HCT116 (cell line): ENCODE measurements around the gene BRMS1L. TPM values are rescaled to one million over a fixed set of nuclear protein-coding genes. Genes with fewer than 3 reads are reported as not detected.

ENCODE experiments used
- ATAC-seq: fragments of 200-7000 bp; cut with Tn5 transposase; 2 replicates; pipeline ENCODE4 v1.9.1; 2020; ENCODE audit warnings: mild to moderate bottlenecking, moderate library complexity
- BruUV-seq: library from RNA; stranded (reverse); fragments of 400-500 nt; replicated peaks from 2 replicates; lab custom pipeline; 2021; lab: Mats Ljungman, UMichigan
- CTCF ChIA-PET: fragments of 300-600 bp; sonication (Branson Sonifier 250); formaldehyde crosslinking; loops from one replicate; lab custom pipeline; 2021; ENCODE audit warnings: antibody characterized with exemption; lab: Charles Lee
- POLR2A ChIA-PET: fragments of 300-600, 350-600 bp; sonication (Branson Sonifier 250); formaldehyde crosslinking; loops from one replicate; lab custom pipeline; 2021; ENCODE audit warnings: antibody characterized with exemption; lab: Charles Lee
- RAD21 ChIA-PET, 2 experiments: fragments of 300-600 bp; sonication (Branson Sonifier 250); formaldehyde crosslinking; loops; one replicate each; lab custom pipeline; 2023; ENCODE audit warnings: low total read pairs in 2 of 2; ENCODE audit not compliant: uncharacterized antibody in 2 of 2, unreplicated experiment in 2 of 2, low non-redundant PET in 1 of 2; lab: Charles Lee
- DNase-seq: peaks from one replicate; pipeline ENCODE4 v3.0.0-alpha.2; 2010; ENCODE audit warnings: low read depth, low spot score
- H2AFZ ChIP-seq: fragments of 200-600 bp; shearing (Covaris generic), sonication (generic); 2 replicates; pipeline ENCODE4 v1.6.1; 2017; ENCODE audit warnings: low read depth, mixed run types, mixed read lengths, antibody characterized with exemption, low read length; ENCODE audit not compliant: poor library complexity, severe bottlenecking
- H3K27ac ChIP-seq: 2 replicates; pipeline ENCODE4 v1.5.1; 2012; ENCODE audit warnings: low read depth, low read length
- H3K27me3 ChIP-seq: fragments of 200-600 bp; sonication (generic); 2 replicates; pipeline ENCODE4 v1.6.1; 2016; ENCODE audit warnings: mixed run types, low read length, mixed read lengths; ENCODE audit not compliant: insufficient read depth
- H3K36me3 ChIP-seq, 2 experiments: fragments of 200-500 bp in 1 of 2; fragments of 200-600 bp in 1 of 2; sonication (Bioruptor generic) in 1 of 2; sonication (generic) in 1 of 2; 2 replicates each; pipeline versions ENCODE4 v1.5.1 to v1.6.1; 2014 to 2016; ENCODE audit warnings: low read length in 2 of 2, inconsistent platforms in 1 of 2, mixed read lengths in 1 of 2, mixed run types in 1 of 2; ENCODE audit not compliant: insufficient read depth in 2 of 2, control insufficient read depth in 1 of 2
- H3K4me1 ChIP-seq, 2 experiments: fragments of 200-600 bp in 1 of 2; sonication (generic) in 1 of 2; 2 replicates each; pipeline versions ENCODE4 v1.5.1 to v1.6.1; 2012 to 2017; ENCODE audit warnings: low read length in 2 of 2, inconsistent platforms in 1 of 2, mild to moderate bottlenecking in 1 of 2, mixed read lengths in 1 of 2, mixed run types in 1 of 2, moderate library complexity in 1 of 2; ENCODE audit not compliant: insufficient read depth in 2 of 2, control insufficient read depth in 1 of 2
- H3K4me2 ChIP-seq: fragments of 200-600 bp; sonication (generic); 2 replicates; pipeline ENCODE4 v1.6.1; 2017; ENCODE audit warnings: mixed run types, low read length, mixed read lengths
- H3K4me3 ChIP-seq, 2 experiments: fragments of 200-600 bp in 1 of 2; sonication (generic) in 1 of 2; replicated peaks in 1 of 2; 2 replicates each; pipeline ENCODE4 v1.5.1; 2011 to 2016; ENCODE audit warnings: low read length in 2 of 2, control low read depth in 1 of 2, low read depth in 1 of 2, mild to moderate bottlenecking in 1 of 2, mixed read lengths in 1 of 2, mixed run types in 1 of 2
- H3K79me2 ChIP-seq: fragments of 200-600 bp; sonication (generic); 2 replicates; pipeline ENCODE4 v1.6.1; 2017; ENCODE audit warnings: mild to moderate bottlenecking, mixed run types, low read length, moderate library complexity, mixed read lengths; ENCODE audit not compliant: insufficient read depth
- H3K9ac ChIP-seq: fragments of 200-600 bp; sonication (generic); 2 replicates; pipeline ENCODE4 v1.6.1; 2016; ENCODE audit warnings: low read length, mixed read lengths
- H3K9me2 ChIP-seq: fragments of 200-600 bp; sonication (generic), shearing (Covaris generic); 2 replicates; pipeline ENCODE4 v1.6.1; 2017; ENCODE audit warnings: mixed run types, mild to moderate bottlenecking, moderate library complexity; ENCODE audit not compliant: insufficient read depth
- H3K9me3 ChIP-seq, 2 experiments: fragments of 200-500 bp in 1 of 2; fragments of 200-600 bp in 1 of 2; sonication (Bioruptor generic) in 1 of 2; sonication (generic) in 1 of 2; 2 replicates each; pipeline ENCODE4 v1.6.1; 2014 to 2017; ENCODE audit warnings: low read length in 2 of 2, mixed read lengths in 2 of 2, inconsistent platforms in 1 of 2, low read depth in 1 of 2, mild to moderate bottlenecking in 1 of 2, mixed run types in 1 of 2, moderate library complexity in 1 of 2; ENCODE audit not compliant: control insufficient read depth in 1 of 2, insufficient read depth in 1 of 2
- H4K20me1 ChIP-seq: fragments of 200-600 bp; sonication (generic), shearing (Covaris generic); 2 replicates; pipeline ENCODE4 v1.6.1; 2017; ENCODE audit warnings: mixed run types, mild to moderate bottlenecking, moderate library complexity; ENCODE audit not compliant: insufficient read depth
- CBX3 ChIP-seq: IDR thresholded peaks from 2 replicates; pipeline ENCODE4 v1.6.1; 2012; ENCODE audit warnings: low read depth
- ELF1 ChIP-seq: IDR thresholded peaks from 2 replicates; pipeline ENCODE4 v1.6.1; 2012; ENCODE audit warnings: low read depth, borderline replicate concordance
- EZH2 ChIP-seq: fragments of 200-600 bp; sonication (generic); IDR thresholded peaks from 2 replicates; pipeline ENCODE4 v1.6.1; 2017; ENCODE audit warnings: antibody characterized with exemption, mixed run types
- EZH2phosphoT487 ChIP-seq: fragments of 200-600 bp; IDR thresholded peaks from 2 replicates; pipeline ENCODE4 v1.6.1; 2018; ENCODE audit warnings: antibody characterized with exemption, borderline replicate concordance
- FOSL1 ChIP-seq: IDR thresholded peaks from 2 replicates; pipeline ENCODE4 v1.6.1; 2012; ENCODE audit warnings: low read depth
- MAX ChIP-seq: IDR thresholded peaks from 2 replicates; pipeline ENCODE4 v1.6.1; 2012
- POLR2A ChIP-seq: IDR thresholded peaks from 2 replicates; pipeline ENCODE4 v1.7.0; 2011; ENCODE audit warnings: borderline replicate concordance; ENCODE audit not compliant: insufficient read depth, insufficient read length; ENCODE audit errors: extremely low read depth
- REST ChIP-seq: IDR thresholded peaks from 2 replicates; pipeline ENCODE4 v1.6.1; 2012; ENCODE audit warnings: low read depth
- SIN3A ChIP-seq: IDR thresholded peaks from 2 replicates; pipeline ENCODE4 v1.6.1; 2012; ENCODE audit warnings: low read depth
- YY1 ChIP-seq: IDR thresholded peaks from 2 replicates; pipeline ENCODE4 v1.6.1; 2011; ENCODE audit warnings: low read length, low read depth, moderate library complexity, mild to moderate bottlenecking; ENCODE audit not compliant: insufficient replicate concordance; ENCODE audit errors: extremely low read depth
- ZFX ChIP-seq: fragments of 450-650 bp; IDR thresholded peaks from 2 replicates; pipeline ENCODE4 v1.6.1; 2017
- ZNF274 ChIP-seq: fragments of 200-500 bp; sonication (Bioruptor generic); IDR thresholded peaks from 2 replicates; pipeline ENCODE4 v1.6.1; 2014; ENCODE audit warnings: mild to moderate bottlenecking, low read depth, low read length, inconsistent platforms
- intact Hi-C: fragments of 100-400 bp; cut with micrococcal nuclease; formaldehyde crosslinking; loops from 2 replicates; pipeline ENCODE4 v1.10.0; 2022
- total RNA-seq: library from RNA; stranded (reverse); gene quantifications from one replicate; pipeline ENCODE4 v1.2.1, GENCODE V29; 2021; ENCODE audit not compliant: unreplicated experiment

Gene BRMS1L
- total RNA-seq, 1 experiment from 2014 or later = 6.2 TPM

GRCh38 chr14:35865611-35866324 is 39.6 kb downstream of the BRMS1L start:
- Histone ChIP-seq H3K4me2 (no peak overlapping the region), H3K4me1 (no peaks in the 10 kb centered on the region), H3K9ac (no peak overlapping the region), H3K36me3 (peaks cover 0 to 3% of the 10 kb centered on the region in 2 experiments; a peak in 1 of 4 replicates), H3K79me2 (no peaks in the 10 kb centered on the region), H3K27ac (no peak overlapping the region), H3K9me2 (no peaks in the 10 kb centered on the region), H3K4me3 (no peak overlapping the region), H3K27me3 (no peaks in the 10 kb centered on the region), H4K20me1 (no peaks in the 10 kb centered on the region), H2AFZ (no peak overlapping the region), H3K9me3 (no peaks in the 10 kb centered on the region)
- ChIA-PET POLR2A (no interaction called here), RAD21 (no interaction called here), CTCF (no interaction called here)
- ATAC-seq (no peak), DNase-seq (no peak)
- intact Hi-C loops = no loop called here
- no TSS peak for BruUV-seq
- TF ChIP-seq EZH2phosphoT487 = no peak
- TF ChIP-seq SIN3A = no peak
- no peak for TF ChIP-seq REST
- no peak for TF ChIP-seq ELF1
- no peak for TF ChIP-seq ZFX
- no peak for TF ChIP-seq YY1
- TF ChIP-seq MAX = no peak
- TF ChIP-seq EZH2 = no peak
- TF ChIP-seq FOSL1 = no peak
- no peak for TF ChIP-seq POLR2A
- TF ChIP-seq ZNF274 = no peak
- TF ChIP-seq CBX3 = no peak
- TF ChIP-seq, all 23 proteins: peak for 0
